Esophagus squamous epithelium (tissue), 4 donors: ENCODE results near the gene MYBL2.

ENCODE experiments used
- POLR2A ChIP-seq, 4 donors: fragments of 450-650 bp; IDR thresholded peaks; one replicate each; pipeline ENCODE4 v1.6.1; 2017; ENCODE audit warnings: antibody characterized with exemption in 4 of 4, mild to moderate bottlenecking in 4 of 4, moderate library complexity in 3 of 4
- TF ChIP-seq, protein P1 (sequence below), 6 experiments: fragments of 450-650 bp in 4 of 6; fragments of 200-600 bp in 2 of 6; sonication (generic) in 2 of 6; IDR thresholded peaks; one replicate each; pipeline ENCODE4 v1.5.1; 2016 to 2019; ENCODE audit warnings: antibody characterized with exemption in 6 of 6, mild to moderate bottlenecking in 4 of 6, moderate library complexity in 4 of 6

- TF ChIP-seq, protein P1, sequence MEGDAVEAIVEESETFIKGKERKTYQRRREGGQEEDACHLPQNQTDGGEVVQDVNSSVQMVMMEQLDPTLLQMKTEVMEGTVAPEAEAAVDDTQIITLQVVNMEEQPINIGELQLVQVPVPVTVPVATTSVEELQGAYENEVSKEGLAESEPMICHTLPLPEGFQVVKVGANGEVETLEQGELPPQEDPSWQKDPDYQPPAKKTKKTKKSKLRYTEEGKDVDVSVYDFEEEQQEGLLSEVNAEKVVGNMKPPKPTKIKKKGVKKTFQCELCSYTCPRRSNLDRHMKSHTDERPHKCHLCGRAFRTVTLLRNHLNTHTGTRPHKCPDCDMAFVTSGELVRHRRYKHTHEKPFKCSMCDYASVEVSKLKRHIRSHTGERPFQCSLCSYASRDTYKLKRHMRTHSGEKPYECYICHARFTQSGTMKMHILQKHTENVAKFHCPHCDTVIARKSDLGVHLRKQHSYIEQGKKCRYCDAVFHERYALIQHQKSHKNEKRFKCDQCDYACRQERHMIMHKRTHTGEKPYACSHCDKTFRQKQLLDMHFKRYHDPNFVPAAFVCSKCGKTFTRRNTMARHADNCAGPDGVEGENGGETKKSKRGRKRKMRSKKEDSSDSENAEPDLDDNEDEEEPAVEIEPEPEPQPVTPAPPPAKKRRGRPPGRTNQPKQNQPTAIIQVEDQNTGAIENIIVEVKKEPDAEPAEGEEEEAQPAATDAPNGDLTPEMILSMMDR (IDR thresholded peaks at IDR 0.05): no peak
- TF ChIP-seq POLR2A (IDR thresholded peaks at IDR 0.05): no peak
Observed at GRCh38 chr20:43737925-43738324, 71.0 kb downstream of the MYBL2 start.
